GM23338 (cell line): ENCODE data around the gene OLFML2A. TPM values are rescaled to one million over a fixed set of nuclear protein-coding genes. Genes with fewer than 3 reads are reported as not detected.

Source experiments
- ATAC-seq: fragments of 200-7000 bp; cut with Tn5 transposase; 3 replicates; pipeline ENCODE4 v1.9.1; 2020
- DNase-seq: peaks from one replicate; pipeline ENCODE4 v3.0.0-alpha.2; 2015; ENCODE audit warnings: low spot score
- H2AFZ ChIP-seq: fragments of 200-600 bp; sonication (generic); 2 replicates; pipeline ENCODE4 v1.8.0; 2016; ENCODE audit warnings: antibody characterized with exemption, mild to moderate bottlenecking, moderate library complexity
- H3F3A ChIP-seq: fragments of 200-600 bp; sonication (generic); replicated peaks from 2 replicates; pipeline ENCODE4 v1.8.0; 2017; ENCODE audit warnings: antibody characterized with exemption, mixed run types, low read depth
- H3K27ac ChIP-seq: fragments of 200-600 bp; sonication (generic); 2 replicates; pipeline ENCODE4 v1.6.1; 2016; ENCODE audit warnings: low read depth
- H3K27me3 ChIP-seq: fragments of 200-600 bp; sonication (generic); 2 replicates; pipeline ENCODE4 v1.8.0; 2016; ENCODE audit warnings: mild to moderate bottlenecking, mixed run types, moderate library complexity; ENCODE audit not compliant: insufficient read depth
- H3K36me3 ChIP-seq: fragments of 200-600 bp; sonication (generic); 2 replicates; pipeline ENCODE4 v1.8.0; 2016; ENCODE audit warnings: mild to moderate bottlenecking; ENCODE audit not compliant: insufficient read depth
- H3K4me1 ChIP-seq: fragments of 200-600 bp; sonication (generic); 2 replicates; pipeline ENCODE4 v1.8.0; 2016; ENCODE audit warnings: mild to moderate bottlenecking, moderate library complexity; ENCODE audit not compliant: insufficient read depth
- H3K4me2 ChIP-seq: fragments of 200-600 bp; sonication (generic); 2 replicates; pipeline ENCODE4 v1.7.1; 2017; ENCODE audit warnings: mixed run types
- H3K4me3 ChIP-seq: fragments of 200-600 bp; sonication (generic); 2 replicates; pipeline ENCODE4 v1.6.1; 2016; ENCODE audit warnings: mixed run types
- H3K79me2 ChIP-seq: fragments of 200-600 bp; sonication (generic); replicated peaks from 2 replicates; pipeline ENCODE4 v1.8.0; 2017; ENCODE audit warnings: mild to moderate bottlenecking; ENCODE audit not compliant: insufficient read depth
- H3K9me2 ChIP-seq: fragments of 200-600 bp; sonication (generic); 2 replicates; pipeline ENCODE4 v1.8.0; 2017; ENCODE audit not compliant: insufficient read depth
- H4K20me1 ChIP-seq: fragments of 200-600 bp; sonication (generic); replicated peaks from 2 replicates; pipeline ENCODE4 v1.8.0; 2017; ENCODE audit warnings: mild to moderate bottlenecking; ENCODE audit not compliant: insufficient read depth
- H3K27ac Mint-ChIP-seq: 2 replicates; pipeline ENCODE4 v1.8.0; 2020; ENCODE audit warnings: inconsistent platforms, mild to moderate bottlenecking, moderate library complexity, mixed read lengths
- H3K27me3 Mint-ChIP-seq: 3 replicates; pipeline ENCODE4 v1.8.0; 2022; ENCODE audit warnings: low read depth, mild to moderate bottlenecking, moderate library complexity, mixed read lengths, inconsistent platforms; ENCODE audit not compliant: insufficient read depth, poor library complexity
- H3K36me3 Mint-ChIP-seq: 3 replicates; pipeline ENCODE4 v1.8.0; 2021; ENCODE audit warnings: low read depth, mild to moderate bottlenecking, inconsistent platforms, moderate library complexity, mixed read lengths
- H3K4me1 Mint-ChIP-seq: 3 replicates; pipeline ENCODE4 v1.8.0; 2020; ENCODE audit warnings: mild to moderate bottlenecking, inconsistent platforms, mixed read lengths
- H3K4me3 Mint-ChIP-seq: 3 replicates; pipeline ENCODE4 v1.8.0; 2021; ENCODE audit warnings: moderate library complexity, mild to moderate bottlenecking, inconsistent platforms, mixed read lengths
- H3K9me3 Mint-ChIP-seq: 3 replicates; pipeline ENCODE4 v1.8.0; 2020; ENCODE audit warnings: moderate library complexity, mild to moderate bottlenecking, inconsistent platforms, mixed read lengths
- CREB1 ChIP-seq: fragments of 250-450 bp; sonication (Bioruptor Pico); IDR thresholded peaks from 2 replicates; pipeline ENCODE4 v1.5.0; 2020; ENCODE audit warnings: low read depth, mild to moderate bottlenecking, moderate library complexity
- EZH2 ChIP-seq: fragments of 200-600 bp; sonication (generic); IDR thresholded peaks from one replicate; pipeline ENCODE4 v1.8.0; 2017; ENCODE audit warnings: antibody characterized with exemption, mild to moderate bottlenecking, low read depth; ENCODE audit not compliant: unreplicated experiment
- EZH2phosphoT487 ChIP-seq: fragments of 200-600 bp; sonication (generic); IDR thresholded peaks from one replicate; pipeline ENCODE4 v1.8.1; 2018; ENCODE audit warnings: antibody characterized with exemption; ENCODE audit not compliant: unreplicated experiment
- JUNB ChIP-seq: IDR thresholded peaks from one replicate; pipeline ENCODE4 v1.6.1; 2016; ENCODE audit warnings: antibody characterized with exemption; ENCODE audit not compliant: unreplicated experiment
- NANOG ChIP-seq: IDR thresholded peaks from 2 replicates; pipeline ENCODE4 v1.6.1; 2016; ENCODE audit warnings: antibody characterized with exemption, borderline replicate concordance
- POLR2AphosphoS5 ChIP-seq: IDR thresholded peaks from 2 replicates; pipeline ENCODE4 v1.6.1; 2016; ENCODE audit warnings: antibody characterized with exemption, low read depth
- STAT1 ChIP-seq: IDR thresholded peaks from one replicate; pipeline ENCODE4 v1.6.1; 2016; ENCODE audit warnings: antibody characterized with exemption; ENCODE audit not compliant: unreplicated experiment
- ZNF114 ChIP-seq: fragments of 250-450 bp; sonication (Bioruptor Pico); IDR thresholded peaks from 2 replicates; pipeline ENCODE4 v1.5.0; 2020; ENCODE audit warnings: mild to moderate bottlenecking, moderate library complexity
- ZNF331 ChIP-seq: fragments of 250-450 bp; sonication (Bioruptor Pico); IDR thresholded peaks from 2 replicates; pipeline ENCODE4 v1.5.0; 2020; ENCODE audit warnings: low read depth, mild to moderate bottlenecking, moderate library complexity
- polyA plus RNA-seq: library from polyadenylated mRNA; unstranded; fragments of >200 nt; fragmentation: Nextera tagmentation; extraction: Ambion mirVana; gene quantifications from 2 replicates; pipeline ENCODE4 v1.2.1, GENCODE V29; 2016
- total RNA-seq: library from RNA; depleted of rRNA; stranded (reverse); fragments of >200 nt; shearing (Covaris generic); gene quantifications from 2 replicates; pipeline ENCODE4 v1.2.3, GENCODE V29; 2014
- TF ChIP-seq, protein P1 (sequence below): IDR thresholded peaks from one replicate; pipeline ENCODE4 v1.6.1; 2018; ENCODE audit warnings: antibody characterized with exemption; ENCODE audit not compliant: unreplicated experiment
- TF ChIP-seq, protein P2 (sequence below): fragments of 250-450 bp; sonication (Bioruptor Pico); IDR thresholded peaks from 2 replicates; pipeline ENCODE4 v1.5.0; 2020; ENCODE audit warnings: mild to moderate bottlenecking, moderate library complexity
- TF ChIP-seq, protein P3 (sequence below), 2 experiments: fragments of 200-600 bp in 1 of 2; sonication (generic) in 1 of 2; conservative IDR thresholded peaks; 2 replicates each; pipeline versions ENCODE4 v1.5.1 to v1.6.1; 2016 to 2017; ENCODE audit warnings: antibody characterized with exemption in 2 of 2, low read depth in 2 of 2, mild to moderate bottlenecking in 2 of 2, moderate library complexity in 1 of 2
- TF ChIP-seq, protein P4 (sequence below): IDR thresholded peaks from 2 replicates; pipeline ENCODE4 v1.6.1; 2016; ENCODE audit warnings: antibody characterized with exemption

Gene OLFML2A
- total and polyA plus RNA-seq, 2 experiments from 2014 or later, result 1.1 to 6.7 TPM

DNA sequence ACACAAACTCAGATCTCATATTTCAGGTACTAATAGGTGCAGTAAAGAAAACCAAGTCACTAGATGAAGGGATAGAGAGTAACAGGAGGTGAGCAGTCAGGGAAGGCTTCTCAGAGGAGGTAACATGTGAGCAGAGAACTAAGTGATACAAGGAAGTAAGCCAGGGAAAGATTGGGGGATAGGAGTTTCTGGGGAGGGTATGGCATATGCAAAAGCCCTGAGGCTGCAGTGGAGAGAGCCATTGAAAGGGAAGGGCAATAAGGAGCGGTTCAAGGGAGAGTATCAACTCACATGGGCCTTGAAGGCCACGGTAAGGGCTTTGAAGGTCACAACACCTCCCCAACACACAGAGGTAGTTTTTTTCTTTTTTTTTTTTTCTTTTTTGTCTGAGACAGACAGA is 6.9 kb downstream of the OLFML2A start:
- Histone ChIP-seq H2AFZ (no peak overlapping the region), H3K27me3 (0 out of 2 replicates have a peak, but pooled peaks cover under 1% of the 10 kb centered on the region), H4K20me1 (no peaks in the 10 kb centered on the region), H3K4me1 (peaks cover 14% of the 10 kb centered on the region; the same call in 1 of the 2 replicates), H3K4me3 (no peak overlapping the region), H3K4me2 (no peak overlapping the region), H3K79me2 (no peaks in the 10 kb centered on the region), H3K36me3 (no peaks in the 10 kb centered on the region), H3K27ac (no peak overlapping the region), H3K9me2 (no peaks in the 10 kb centered on the region), H3F3A (peaks cover 4% of the 10 kb centered on the region; the same call in 1 of the 2 replicates)
- Mint-ChIP-seq H3K4me1 (peaks cover 19% of the 10 kb centered on the region), H3K27me3 (peaks cover 12% of the 10 kb centered on the region), H3K36me3 (no peaks in the 10 kb centered on the region; the same call in 2 of the 3 replicates), H3K4me3 (no peak overlapping the region), H3K9me3 (no peaks in the 10 kb centered on the region), H3K27ac (no peak overlapping the region)
- no peak for TF ChIP-seq EZH2
- TF ChIP-seq, protein P1, sequence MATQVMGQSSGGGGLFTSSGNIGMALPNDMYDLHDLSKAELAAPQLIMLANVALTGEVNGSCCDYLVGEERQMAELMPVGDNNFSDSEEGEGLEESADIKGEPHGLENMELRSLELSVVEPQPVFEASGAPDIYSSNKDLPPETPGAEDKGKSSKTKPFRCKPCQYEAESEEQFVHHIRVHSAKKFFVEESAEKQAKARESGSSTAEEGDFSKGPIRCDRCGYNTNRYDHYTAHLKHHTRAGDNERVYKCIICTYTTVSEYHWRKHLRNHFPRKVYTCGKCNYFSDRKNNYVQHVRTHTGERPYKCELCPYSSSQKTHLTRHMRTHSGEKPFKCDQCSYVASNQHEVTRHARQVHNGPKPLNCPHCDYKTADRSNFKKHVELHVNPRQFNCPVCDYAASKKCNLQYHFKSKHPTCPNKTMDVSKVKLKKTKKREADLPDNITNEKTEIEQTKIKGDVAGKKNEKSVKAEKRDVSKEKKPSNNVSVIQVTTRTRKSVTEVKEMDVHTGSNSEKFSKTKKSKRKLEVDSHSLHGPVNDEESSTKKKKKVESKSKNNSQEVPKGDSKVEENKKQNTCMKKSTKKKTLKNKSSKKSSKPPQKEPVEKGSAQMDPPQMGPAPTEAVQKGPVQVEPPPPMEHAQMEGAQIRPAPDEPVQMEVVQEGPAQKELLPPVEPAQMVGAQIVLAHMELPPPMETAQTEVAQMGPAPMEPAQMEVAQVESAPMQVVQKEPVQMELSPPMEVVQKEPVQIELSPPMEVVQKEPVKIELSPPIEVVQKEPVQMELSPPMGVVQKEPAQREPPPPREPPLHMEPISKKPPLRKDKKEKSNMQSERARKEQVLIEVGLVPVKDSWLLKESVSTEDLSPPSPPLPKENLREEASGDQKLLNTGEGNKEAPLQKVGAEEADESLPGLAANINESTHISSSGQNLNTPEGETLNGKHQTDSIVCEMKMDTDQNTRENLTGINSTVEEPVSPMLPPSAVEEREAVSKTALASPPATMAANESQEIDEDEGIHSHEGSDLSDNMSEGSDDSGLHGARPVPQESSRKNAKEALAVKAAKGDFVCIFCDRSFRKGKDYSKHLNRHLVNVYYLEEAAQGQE, result no peak
- TF ChIP-seq ZNF114 (CRISPR knock-in tag), result no peak
- TF ChIP-seq STAT1, result no peak
- TF ChIP-seq ZNF331 (CRISPR knock-in tag), result no peak
- TF ChIP-seq POLR2AphosphoS5, result no peak
- TF ChIP-seq CREB1 (CRISPR knock-in tag), result no peak
- TF ChIP-seq, protein P2, sequence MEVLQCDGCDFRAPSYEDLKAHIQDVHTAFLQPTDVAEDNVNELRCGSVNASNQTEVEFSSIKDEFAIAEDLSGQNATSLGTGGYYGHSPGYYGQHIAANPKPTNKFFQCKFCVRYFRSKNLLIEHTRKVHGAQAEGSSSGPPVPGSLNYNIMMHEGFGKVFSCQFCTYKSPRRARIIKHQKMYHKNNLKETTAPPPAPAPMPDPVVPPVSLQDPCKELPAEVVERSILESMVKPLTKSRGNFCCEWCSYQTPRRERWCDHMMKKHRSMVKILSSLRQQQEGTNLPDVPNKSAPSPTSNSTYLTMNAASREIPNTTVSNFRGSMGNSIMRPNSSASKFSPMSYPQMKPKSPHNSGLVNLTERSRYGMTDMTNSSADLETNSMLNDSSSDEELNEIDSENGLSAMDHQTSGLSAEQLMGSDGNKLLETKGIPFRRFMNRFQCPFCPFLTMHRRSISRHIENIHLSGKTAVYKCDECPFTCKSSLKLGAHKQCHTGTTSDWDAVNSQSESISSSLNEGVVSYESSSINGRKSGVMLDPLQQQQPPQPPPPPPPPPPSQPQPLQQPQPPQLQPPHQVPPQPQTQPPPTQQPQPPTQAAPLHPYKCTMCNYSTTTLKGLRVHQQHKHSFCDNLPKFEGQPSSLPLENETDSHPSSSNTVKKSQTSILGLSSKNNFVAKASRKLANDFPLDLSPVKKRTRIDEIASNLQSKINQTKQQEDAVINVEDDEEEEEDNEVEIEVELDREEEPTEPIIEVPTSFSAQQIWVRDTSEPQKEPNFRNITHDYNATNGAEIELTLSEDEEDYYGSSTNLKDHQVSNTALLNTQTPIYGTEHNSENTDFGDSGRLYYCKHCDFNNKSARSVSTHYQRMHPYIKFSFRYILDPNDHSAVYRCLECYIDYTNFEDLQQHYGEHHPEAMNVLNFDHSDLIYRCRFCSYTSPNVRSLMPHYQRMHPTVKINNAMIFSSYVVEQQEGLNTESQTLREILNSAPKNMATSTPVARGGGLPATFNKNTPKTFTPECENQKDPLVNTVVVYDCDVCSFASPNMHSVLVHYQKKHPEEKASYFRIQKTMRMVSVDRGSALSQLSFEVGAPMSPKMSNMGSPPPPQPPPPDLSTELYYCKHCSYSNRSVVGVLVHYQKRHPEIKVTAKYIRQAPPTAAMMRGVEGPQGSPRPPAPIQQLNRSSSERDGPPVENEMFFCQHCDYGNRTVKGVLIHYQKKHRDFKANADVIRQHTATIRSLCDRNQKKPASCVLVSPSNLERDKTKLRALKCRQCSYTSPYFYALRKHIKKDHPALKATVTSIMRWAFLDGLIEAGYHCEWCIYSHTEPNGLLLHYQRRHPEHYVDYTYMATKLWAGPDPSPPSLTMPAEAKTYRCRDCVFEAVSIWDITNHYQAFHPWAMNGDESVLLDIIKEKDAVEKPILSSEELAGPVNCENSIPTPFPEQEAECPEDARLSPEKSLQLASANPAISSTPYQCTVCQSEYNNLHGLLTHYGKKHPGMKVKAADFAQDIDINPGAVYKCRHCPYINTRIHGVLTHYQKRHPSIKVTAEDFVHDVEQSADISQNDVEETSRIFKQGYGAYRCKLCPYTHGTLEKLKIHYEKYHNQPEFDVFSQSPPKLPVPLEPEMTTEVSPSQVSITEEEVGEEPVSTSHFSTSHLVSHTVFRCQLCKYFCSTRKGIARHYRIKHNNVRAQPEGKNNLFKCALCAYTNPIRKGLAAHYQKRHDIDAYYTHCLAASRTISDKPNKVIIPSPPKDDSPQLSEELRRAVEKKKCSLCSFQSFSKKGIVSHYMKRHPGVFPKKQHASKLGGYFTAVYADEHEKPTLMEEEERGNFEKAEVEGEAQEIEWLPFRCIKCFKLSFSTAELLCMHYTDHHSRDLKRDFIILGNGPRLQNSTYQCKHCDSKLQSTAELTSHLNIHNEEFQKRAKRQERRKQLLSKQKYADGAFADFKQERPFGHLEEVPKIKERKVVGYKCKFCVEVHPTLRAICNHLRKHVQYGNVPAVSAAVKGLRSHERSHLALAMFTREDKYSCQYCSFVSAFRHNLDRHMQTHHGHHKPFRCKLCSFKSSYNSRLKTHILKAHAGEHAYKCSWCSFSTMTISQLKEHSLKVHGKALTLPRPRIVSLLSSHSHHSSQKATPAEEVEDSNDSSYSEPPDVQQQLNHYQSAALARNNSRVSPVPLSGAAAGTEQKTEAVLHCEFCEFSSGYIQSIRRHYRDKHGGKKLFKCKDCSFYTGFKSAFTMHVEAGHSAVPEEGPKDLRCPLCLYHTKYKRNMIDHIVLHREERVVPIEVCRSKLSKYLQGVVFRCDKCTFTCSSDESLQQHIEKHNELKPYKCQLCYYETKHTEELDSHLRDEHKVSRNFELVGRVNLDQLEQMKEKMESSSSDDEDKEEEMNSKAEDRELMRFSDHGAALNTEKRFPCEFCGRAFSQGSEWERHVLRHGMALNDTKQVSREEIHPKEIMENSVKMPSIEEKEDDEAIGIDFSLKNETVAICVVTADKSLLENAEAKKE, result no peak
- TF ChIP-seq, protein P3, sequence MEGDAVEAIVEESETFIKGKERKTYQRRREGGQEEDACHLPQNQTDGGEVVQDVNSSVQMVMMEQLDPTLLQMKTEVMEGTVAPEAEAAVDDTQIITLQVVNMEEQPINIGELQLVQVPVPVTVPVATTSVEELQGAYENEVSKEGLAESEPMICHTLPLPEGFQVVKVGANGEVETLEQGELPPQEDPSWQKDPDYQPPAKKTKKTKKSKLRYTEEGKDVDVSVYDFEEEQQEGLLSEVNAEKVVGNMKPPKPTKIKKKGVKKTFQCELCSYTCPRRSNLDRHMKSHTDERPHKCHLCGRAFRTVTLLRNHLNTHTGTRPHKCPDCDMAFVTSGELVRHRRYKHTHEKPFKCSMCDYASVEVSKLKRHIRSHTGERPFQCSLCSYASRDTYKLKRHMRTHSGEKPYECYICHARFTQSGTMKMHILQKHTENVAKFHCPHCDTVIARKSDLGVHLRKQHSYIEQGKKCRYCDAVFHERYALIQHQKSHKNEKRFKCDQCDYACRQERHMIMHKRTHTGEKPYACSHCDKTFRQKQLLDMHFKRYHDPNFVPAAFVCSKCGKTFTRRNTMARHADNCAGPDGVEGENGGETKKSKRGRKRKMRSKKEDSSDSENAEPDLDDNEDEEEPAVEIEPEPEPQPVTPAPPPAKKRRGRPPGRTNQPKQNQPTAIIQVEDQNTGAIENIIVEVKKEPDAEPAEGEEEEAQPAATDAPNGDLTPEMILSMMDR (conservative IDR thresholded peaks at IDR 0.05; ENCODE audit: low read depth in 2 of 2), result no peak
- TF ChIP-seq, protein P4, sequence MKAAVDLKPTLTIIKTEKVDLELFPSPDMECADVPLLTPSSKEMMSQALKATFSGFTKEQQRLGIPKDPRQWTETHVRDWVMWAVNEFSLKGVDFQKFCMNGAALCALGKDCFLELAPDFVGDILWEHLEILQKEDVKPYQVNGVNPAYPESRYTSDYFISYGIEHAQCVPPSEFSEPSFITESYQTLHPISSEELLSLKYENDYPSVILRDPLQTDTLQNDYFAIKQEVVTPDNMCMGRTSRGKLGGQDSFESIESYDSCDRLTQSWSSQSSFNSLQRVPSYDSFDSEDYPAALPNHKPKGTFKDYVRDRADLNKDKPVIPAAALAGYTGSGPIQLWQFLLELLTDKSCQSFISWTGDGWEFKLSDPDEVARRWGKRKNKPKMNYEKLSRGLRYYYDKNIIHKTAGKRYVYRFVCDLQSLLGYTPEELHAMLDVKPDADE, result no peak
- TF ChIP-seq EZH2phosphoT487, result no peak
- no peak for TF ChIP-seq JUNB
- no peak for TF ChIP-seq NANOG
- ATAC-seq (no peak), DNase-seq (no peak)
